CD4-positive, alpha-beta T cell treated with Interferon gamma for 1 hour (primary cell): Measurements from ENCODE around the gene GNMT.
"Not testable (repeated sequence)": the region's sequence is repeated elsewhere in the genome, so short reads cannot be mapped to it uniquely, and the experiment has no call there.

ENCODE experiments used
- DNase-seq: peaks from one replicate; pipeline ENCODE4 v3.0.0-alpha.2; 2020

The GNMT gene

DNA sequence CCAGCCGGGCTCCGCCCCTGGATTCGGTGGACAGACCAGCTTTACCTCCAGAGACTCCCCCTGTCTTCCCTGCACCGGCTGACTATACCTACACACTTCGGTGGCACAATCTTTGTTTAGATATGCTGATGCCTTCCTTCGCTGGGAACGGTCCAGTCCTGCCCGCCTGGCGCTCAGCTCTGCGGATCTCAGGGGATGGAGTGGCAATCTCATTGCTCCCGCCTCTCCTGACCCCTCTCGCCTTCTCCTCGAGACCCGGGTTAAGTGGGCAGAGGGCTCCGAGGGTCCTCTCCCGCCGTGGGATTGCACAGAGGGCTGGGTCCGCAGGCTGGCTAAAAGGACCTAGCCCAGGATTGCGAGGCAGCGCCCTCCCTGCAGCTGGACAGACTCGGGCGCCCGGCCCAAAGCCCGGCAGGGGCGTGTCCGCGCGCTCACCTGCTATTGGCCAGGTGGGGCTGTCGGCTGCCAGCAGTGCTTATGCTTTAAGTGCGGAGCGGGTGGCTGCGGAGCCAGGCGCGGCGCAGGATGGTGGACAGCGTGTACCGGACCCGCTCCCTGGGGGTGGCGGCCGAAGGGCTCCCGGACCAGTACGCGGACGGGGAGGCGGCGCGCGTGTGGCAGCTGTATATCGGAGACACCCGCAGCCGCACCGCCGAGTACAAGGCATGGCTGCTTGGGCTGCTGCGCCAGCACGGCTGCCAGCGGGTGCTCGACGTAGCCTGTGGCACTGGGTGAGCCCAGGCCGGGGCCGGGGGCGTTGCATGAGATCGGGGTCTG, at the start of gene GNMT:
TSS of gene GNMT (plus strand) at position 512 of the 777 bp plus-strand sequence. CDS start at position 526, 14 bp downstream.
- DNase-seq = peak; percentile 17

DNA sequence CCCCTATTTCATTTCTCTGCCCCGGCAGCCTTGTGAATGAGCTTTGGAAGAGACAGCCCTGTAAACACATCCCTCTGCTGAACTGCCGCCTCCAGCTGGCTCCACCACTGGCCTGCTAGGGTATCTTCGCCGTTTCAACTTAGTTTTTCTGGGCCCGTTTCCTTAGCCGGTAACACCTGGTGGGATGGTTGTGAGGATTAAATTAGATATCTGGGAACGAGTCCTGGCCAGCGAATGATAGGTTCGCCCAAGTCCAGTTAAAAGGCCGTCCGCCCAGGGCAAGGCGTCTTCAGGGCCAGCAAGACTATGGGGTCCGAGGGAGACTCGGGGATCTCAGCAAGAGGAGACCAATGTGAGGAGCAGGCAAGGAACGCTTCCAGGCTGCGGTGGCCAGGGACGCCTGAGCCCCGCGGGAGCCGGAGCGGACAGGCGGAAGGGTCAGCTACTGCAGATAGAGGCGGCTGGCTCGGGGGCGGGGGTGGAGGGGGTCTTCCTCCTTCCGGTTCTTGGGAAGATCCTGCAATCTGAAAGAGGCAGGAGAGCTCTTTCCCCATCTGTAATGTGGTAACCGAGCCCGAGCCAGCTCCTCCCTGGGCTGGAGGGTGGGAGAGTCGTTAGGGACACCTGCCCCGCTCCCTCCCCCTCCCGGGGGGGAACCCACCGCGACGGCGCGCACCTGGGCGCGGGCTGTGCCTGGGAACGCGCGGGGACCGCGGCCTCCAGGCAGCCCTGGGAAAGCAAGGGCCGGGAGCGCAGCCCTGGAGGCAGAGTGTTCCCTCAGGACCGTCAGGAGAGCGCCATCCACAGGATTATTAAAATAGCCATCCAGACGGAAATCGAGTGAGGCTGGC, 49.2 kb upstream of the GNMT start:
- no peak for DNase-seq

DNA sequence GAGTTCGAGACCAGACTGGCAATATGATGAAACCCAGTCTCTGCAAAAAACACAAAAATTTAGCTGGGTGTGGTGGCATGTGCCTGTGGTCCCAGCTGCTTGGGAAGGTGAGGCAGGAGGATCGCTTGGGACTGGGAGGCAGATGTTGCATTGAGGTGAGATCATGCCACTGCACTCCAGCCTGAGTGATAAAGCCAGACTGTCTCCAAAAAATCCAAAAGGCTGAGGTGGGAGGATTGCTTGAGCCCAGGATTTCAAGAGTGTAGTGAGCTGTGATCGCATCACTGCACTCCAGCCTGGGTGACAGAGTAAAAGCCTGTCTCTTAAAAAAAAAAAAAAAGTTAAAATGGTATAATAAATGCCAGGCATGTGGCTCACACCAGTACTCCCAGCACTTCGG, 46.0 kb upstream of the GNMT start:
- no peak for DNase-seq

DNA sequence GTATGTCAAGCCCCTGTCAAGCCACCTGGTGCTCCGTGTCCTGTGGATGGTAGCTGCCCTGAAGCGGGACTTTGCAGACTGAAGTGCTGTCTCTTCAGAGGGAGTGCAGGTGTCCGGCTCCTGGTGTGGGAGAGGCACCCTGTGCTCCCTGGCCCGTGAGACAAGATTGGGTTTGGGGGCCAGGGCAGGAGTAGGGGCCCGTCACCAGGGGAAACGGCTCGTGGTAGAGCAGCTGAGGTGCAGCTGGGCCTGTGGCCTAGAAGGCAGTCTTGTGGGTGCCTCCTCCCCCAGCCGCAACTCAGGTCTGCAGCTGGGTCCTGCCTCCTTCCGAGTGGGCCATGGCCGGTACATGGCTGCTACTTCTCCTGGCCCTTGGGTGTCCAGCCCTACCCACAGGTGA, 44.8 kb upstream of the GNMT start, which contains the start of gene PTCRA:
TSS of gene PTCRA (plus strand) at position 322 of the 400 bp plus-strand sequence. CDS start at position 339, 17 bp downstream.
- DNase-seq = no peak

DNA sequence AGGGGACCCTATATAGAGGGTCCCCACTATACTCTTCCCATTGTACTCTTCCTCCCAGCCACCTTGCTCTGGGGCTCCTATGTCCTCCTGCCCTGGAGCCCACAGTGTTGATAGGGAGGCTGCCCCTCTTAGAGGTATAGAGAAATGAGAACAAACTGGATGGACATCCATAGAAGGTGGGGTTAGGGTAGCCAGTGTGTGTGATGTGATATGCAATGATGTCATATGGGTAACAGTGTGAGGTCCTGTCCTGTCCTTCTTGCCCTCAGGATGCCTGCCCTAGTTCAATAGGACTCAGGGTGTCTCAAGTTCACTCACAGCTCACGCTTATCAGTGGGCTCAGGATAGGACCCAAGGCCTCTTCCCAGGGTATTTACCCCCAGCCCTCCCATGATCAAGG, 44.3 kb upstream of the GNMT start:
- no peak for DNase-seq

DNA sequence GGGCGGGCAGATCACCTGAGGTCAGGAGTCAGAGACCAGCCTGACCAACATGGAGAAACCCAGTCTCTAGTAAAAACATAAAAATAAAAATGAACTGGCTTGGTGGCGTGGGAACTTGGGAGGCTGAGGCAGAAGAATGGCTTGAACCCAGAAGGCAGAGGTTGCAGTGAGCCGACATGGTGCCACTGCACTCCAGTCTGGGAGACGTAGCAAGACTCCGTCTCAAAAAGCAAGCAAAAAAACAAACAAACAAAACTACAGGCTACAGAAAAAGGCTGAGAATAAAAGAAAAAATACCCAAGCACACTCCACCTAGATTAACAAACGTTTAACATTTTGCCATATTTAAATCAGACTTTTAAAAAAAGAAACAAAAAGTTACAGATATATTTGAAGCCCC, 38.8 kb upstream of the GNMT start:
- no peak for DNase-seq

DNA sequence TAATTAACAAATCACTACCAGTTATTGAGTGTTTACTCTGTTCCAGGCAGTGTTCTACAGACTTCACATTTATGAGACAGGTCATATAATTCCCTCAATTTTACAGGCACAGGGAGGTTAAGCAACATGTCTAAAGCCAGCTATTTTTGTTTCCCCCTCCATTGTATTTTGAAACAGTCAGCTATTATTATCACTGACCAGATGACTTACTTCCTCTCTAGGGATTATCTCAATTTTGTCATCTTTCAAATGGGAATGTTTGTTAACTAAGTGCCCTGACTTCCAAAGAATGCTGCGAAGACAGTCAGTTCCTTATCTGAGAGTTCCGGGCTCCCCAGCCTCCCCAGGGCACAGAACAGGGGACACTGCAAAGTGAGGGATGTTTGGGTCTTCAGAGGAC, 36.9 kb upstream of the GNMT start:
- DNase-seq = no peak

DNA sequence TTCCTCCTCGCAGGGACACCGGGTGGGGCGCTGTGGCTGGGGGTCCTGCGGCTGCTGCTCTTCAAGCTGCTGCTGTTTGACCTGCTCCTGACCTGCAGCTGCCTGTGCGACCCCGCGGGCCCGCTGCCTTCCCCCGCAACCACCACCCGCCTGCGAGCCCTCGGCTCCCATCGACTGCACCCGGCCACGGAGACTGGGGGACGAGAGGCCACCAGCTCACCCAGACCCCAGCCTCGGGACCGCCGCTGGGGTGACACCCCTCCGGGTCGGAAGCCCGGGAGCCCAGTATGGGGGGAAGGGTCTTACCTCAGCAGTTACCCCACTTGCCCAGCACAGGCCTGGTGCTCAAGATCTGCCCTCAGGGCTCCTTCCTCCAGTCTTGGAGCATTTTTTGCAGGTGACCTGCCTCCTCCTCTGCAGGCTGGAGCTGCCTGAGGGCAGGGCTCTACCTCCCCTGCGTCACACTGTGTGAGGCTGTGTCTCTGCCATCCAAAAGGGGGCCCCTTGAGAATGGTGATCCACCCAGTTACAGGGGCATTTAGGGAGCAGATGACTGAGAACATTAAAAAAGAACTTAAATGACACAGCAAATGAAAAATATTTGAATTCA, 35.2 kb upstream of the GNMT start:
- no peak for DNase-seq

DNA sequence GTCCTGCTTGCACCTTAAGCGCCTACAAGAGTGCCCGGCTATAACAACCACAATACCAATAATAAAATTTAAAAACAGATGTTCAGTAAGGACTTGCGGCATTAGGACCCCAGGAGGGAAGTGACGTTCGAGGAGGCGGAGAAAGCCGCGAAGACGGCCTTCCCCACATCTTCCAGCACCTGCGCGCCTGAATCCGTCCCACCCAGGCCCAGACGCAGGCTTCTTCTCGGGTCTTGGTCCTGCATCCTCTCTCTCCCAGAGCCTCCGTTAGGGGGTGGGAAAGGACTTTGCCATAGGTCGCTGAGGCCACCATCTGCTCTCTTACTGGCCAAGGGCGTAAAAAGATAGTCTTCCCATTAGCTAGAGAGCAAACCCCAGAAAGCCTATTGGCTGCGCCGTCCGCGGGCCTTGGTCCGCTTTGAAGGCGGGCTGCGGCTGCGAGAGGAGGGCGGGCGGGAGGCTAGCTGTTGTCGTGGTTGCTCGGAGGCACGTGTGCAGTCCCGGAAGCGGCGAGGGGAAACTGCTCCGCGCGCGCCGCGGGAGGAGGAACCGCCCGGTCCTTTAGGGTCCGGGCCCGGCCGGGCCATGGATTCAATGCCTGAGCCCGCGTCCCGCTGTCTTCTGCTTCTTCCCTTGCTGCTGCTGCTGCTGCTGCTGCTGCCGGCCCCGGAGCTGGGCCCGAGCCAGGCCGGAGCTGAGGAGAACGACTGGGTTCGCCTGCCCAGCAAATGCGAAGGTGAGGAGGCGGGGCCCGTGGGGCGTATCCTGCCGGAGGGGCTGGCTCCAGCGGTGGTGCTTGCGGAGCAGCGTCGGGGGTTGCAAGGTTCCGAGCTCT, 31.4 kb upstream of the GNMT start, which contains the start of gene CNPY3:
TSS of gene CNPY3 (plus strand) at position 495 of the 835 bp plus-strand sequence. CDS start at position 586, 91 bp downstream.
- peak; percentile 94 for DNase-seq

DNA sequence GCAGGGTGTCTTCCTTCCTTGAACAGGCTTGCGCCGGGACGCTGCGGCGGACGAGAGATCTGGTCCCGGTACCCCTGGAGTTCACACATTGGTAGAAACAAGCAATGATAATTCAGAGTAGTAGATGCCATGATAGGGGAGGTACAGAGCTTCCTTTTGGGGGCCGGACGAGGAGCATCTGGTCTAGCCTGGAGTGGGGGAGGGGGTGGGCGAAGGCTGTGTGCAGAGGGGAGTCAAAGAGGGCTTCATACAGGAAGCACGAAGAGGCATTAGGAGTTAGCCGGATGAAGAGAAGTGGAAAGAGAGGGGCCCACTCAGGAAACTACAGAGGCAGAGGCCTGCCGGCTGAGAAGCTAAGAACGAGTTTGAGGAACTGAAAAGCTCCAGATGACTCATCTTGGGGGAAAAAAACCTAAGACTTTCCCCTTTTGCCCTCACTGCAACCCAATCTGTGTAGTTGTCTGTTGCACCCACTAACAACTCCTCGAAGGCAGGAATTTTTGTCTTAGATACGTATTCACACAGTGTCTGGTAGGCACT, 30.7 kb upstream of the GNMT start:
- peak; percentile 65 for DNase-seq

DNA sequence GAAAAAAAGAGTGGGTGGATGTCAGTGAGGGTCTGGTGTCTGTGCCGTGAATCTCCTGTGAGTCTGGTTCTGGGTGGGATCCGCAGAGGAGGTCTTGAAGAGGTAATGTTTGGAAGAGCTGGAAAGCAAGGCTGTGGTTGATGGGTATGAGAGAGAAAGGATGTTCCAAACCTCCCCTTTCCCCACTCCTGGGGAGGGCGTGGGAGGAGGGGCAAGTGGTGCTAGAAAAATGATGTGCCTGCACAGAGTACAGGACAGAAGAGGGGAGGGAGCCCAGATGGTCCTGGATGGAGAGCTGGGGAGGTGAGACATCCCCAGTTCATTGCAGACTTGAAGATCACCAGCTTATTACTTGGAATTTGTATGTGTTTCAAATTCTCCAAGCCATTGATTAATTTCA, 28.1 kb upstream of the GNMT start:
- DNase-seq = no peak

DNA sequence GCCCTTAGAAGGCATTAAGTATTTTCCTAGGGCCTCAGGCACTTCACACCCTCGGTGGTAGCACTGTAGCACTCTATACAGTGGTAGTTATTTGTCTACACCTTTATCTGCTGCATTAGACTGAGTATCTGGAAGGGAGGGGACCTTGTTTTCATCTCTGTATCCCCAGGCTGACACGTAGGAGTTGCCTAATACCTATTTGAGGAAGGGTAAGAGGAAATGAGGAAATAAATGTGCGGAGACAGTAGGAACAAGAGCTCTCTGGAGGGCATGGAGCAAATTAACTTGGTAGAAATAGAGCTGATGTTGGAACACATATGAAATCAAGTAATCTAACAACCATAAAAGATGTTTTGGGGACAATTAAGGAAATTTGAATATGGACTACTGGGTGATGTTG, 27.3 kb upstream of the GNMT start:
- no peak for DNase-seq

DNA sequence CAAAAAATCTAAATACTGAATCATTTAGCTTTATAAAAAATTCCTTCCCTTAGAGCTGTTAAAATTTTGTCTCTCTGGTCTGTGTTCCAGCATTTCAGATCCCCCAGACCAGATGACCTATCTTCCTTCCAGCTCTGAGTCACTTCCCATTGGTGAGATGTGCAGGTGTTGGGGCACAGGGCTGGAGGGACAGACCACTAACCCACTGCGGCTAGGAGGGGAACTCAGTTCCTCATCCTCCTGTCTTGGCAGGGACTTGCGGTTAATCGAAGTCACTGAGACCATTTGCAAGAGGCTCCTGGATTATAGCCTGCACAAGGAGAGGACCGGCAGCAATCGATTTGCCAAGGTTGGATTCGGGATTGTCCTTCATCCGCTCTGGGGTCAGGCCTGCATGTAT, 25.2 kb upstream of the GNMT start:
- DNase-seq = no peak

DNA sequence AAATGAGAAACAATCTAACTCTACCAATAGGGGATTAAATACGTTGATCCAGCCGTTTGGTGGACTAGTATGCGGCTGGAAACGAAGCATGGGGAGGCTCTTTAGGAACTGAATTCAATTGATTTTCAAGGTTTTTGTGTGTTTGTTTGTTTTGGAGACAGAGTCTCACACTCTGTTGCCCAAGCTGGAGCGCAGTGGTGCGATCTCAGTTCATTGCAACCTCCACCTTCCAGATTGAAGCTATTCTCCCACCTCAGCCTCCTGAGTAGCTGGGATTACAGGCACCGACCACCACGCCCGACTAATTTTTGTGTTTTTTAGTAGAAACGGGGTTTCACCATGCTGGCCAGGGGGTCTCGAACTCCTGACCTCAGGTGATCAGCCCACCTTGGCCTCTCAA, 24.2 kb upstream of the GNMT start:
- no peak for DNase-seq

DNA sequence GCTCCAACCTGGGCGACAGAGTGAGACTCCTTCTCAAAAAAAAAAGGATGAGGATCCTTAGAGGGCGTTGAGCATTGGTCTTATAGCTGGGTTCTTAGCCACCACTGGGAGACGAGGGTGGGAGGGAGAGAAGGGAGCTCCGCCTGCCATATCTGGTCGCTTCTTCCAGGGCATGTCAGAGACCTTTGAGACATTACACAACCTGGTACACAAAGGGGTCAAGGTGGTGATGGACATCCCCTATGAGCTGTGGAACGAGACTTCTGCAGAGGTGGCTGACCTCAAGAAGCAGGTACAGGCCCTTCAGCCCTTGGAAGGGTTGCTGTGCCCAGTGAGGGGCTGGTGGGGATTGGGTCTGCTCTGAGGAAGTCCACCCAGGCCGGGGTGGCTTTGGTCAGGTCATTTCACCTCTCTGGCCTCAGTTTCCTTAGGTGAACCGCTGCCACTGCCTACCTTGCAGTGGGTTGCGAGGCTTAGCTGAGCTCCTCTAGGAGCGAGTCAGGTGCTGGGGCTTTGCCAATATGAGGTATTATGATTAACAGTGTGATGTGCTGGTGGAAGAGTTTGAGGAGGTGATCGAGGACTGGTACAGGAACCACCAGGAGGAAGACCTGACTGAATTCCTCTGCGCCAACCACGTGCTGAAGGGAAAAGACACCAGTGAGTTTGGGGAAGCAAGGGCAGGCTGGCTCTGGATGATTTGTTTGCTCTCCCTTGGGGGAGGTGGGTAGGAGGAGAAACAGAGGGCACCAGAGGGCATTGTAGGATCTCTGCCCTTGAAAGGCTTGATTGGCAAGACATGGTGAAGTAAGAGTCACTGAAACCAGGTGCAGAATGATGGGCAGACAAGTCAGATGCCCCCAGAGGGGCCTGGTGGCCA, 22.8 kb upstream of the GNMT start:
- DNase-seq = no peak

DNA sequence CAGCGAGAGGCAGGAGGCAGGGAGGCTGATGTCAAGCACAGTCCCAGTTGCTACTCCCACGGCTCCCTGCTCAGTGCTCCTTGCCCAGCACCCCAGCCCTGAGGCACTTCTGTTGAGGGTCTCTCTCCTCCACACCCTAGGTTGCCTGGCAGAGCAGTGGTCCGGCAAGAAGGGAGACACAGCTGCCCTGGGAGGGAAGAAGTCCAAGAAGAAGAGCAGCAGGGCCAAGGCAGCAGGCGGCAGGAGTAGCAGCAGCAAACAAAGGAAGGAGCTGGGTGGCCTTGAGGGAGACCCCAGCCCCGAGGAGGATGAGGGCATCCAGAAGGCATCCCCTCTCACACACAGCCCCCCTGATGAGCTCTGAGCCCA, 22.1 kb upstream of the GNMT start:
- DNase-seq = no peak

DNA sequence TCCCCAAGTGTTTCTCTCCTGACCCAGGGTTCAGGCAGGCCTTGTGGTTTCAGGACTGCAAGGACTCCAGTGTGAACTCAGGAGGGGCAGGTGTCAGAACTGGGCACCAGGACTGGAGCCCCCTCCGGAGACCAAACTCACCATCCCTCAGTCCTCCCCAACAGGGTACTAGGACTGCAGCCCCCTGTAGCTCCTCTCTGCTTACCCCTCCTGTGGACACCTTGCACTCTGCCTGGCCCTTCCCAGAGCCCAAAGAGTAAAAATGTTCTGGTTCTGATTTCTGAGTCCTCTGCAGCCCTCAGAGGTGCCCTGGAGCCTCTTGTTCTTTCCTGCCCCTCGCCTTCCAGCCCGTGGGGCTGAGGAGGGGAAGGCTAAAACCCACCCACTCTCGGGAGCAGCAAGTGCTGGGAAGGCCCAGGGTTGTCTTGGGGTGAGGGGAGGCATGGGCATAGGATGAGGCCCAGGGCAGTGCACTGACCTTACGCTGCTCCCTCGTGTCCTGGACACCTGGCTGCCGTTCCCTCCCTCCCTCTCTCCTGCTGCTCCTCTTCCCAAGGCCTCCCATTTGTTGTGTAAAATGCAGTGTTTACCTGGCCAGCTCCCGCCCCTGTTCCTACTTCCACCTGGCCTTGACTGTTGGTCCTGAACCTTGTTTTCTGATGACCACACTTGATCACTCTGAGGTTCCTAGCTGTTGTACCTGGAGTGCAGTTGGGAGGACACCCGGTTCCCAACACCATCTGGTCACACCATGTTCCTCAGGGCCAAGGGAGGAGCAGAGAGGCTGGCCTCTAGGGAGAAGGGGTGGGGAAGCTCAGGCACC, 21.4 kb upstream of the GNMT start:
- no peak for DNase-seq

DNA sequence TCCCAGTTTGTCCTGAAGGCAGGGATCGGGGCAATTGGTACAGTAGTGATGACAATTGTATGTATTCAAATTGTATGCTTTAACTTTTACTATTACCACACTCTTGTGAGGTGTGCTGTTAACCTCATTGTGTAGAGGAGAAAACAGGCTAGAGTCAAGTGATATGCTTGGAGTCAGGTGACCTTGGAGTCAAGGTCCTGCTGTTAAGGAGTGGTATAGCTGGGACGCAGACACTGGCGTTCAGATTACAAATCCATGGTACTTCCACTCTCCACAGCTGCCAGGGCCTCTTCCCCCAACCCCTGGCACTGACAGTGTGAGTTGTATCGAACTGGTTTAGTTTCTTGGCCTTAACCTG, 20.8 kb upstream of the GNMT start:
- no peak for DNase-seq

DNA sequence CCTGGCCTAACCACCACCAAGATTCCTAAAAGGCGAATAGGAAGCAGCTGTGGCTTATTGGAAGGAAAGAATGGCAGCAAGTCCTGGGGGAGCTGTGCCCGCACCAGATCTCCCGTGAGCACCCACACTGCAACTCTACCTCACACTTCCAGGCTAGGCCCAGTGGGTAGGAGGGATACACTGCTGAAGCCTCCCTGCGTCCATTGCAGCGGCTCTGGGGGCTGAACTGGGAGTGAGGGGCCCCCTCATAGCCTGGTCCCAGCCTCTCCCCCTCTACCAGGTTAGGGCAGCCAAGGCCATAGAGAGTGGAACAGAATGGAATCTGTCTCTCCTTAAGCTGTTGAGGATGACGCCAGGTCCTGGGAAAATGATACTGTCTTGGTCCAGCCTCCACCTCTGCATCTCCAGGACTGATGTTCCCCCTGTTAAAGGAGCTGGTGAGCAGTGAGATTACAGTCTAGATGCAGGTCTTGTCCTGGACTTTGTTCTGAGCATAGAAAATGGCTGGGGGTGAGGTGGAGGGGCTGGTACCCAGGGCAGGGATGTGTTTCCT, 20.0 kb upstream of the GNMT start:
- no peak for DNase-seq

DNA sequence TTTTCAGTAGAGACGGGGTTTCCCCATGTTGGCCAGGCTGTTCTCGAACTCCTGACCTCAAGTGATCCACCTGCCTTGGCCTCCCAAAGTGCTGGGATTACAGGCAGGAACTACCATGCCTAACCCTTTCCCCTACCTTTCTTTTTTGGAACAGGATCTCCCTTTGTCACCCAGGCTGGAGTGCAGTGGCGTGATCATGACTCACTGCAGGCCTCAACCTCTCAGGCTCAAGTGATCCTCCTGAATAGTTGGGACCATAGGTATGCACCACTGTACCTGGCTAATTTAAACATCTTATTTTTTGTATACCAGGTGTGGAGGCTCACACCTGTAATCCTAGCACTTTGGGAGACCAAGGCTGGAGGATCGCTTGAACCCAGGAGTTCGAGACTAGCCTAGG, 19.2 kb upstream of the GNMT start:
- DNase-seq = not testable (repeated sequence)
